ENCODE data around the gene MCF2L. TPM values are rescaled to one million over a fixed set of nuclear protein-coding genes. Genes with fewer than 3 reads are reported as not detected.

Gene MCF2L
- total RNA-seq, 4 donors from 2014 or later = 12.8 to 169 (median 41.5) TPM

- no peak for DNase-seq (ENCODE audit: low spot score)
- no peak for TF ChIP-seq CTCF (IDR thresholded peaks at IDR 0.05)
- ATAC-seq (ENCODE audit: low FRiP score) = no peak
Observed at GRCh38 chr13:113123226-113124201, 154.5 kb downstream of the MCF2L start.

GRCh38 chr13:113124211-113124970, 155.4 kb downstream of the MCF2L start:
- ATAC-seq (ENCODE audit: low FRiP score) (no peak), DNase-seq (ENCODE audit: low spot score) (no peak)
- no peak for TF ChIP-seq CTCF (IDR thresholded peaks at IDR 0.05)

- DNase-seq (ENCODE audit: low spot score) = no peak
- no peak for TF ChIP-seq CTCF (IDR thresholded peaks at IDR 0.05)
- ATAC-seq (ENCODE audit: low FRiP score) = no peak
Observed at GRCh38 chr13:113125506-113126264, 156.7 kb downstream of the MCF2L start.

GRCh38 chr13:113126265-113127150, 157.5 kb downstream of the MCF2L start:
- ATAC-seq (ENCODE audit: low FRiP score) = no peak
- no peak for TF ChIP-seq CTCF (IDR thresholded peaks at IDR 0.05)
- DNase-seq (ENCODE audit: low spot score) = no peak

- no peak for TF ChIP-seq CTCF (IDR thresholded peaks at IDR 0.05)
- no peak for DNase-seq (ENCODE audit: low spot score)
- ATAC-seq (ENCODE audit: low FRiP score) = no peak
Observed at GRCh38 chr13:113129480-113129879, 160.5 kb downstream of the MCF2L start.

All from omental fat pad (tissue), 4 donors.